Central memory CD4-positive, alpha-beta T cell (primary cell): ENCODE measurements around the gene PBX4.
A peak's percentile ranks its signal among the peaks of the same experiment; 100 is the strongest.

Experiments used
- DNase-seq: peaks from one replicate; pipeline ENCODE4 v3.0.0; 2022

The PBX4 gene

DNA sequence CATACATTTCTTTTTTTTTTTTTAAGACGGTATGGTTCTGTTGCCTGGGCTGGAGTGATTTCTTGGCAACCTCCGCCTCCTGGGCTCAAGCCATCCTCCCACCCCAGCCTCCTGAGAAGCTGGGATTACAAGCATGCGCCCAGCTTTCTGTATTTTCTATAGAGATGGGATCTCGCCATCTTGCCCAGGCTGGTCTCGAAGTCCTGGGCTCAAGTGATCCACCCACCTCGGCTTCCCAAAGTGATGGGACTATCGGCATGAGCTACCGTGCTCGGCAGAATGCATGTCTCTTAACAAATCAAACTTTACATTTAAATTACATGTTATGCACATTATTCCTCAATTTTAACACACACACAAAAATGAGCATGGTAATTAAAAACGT, 101.3 kb downstream of the PBX4 start:
- no peak for DNase-seq

DNA sequence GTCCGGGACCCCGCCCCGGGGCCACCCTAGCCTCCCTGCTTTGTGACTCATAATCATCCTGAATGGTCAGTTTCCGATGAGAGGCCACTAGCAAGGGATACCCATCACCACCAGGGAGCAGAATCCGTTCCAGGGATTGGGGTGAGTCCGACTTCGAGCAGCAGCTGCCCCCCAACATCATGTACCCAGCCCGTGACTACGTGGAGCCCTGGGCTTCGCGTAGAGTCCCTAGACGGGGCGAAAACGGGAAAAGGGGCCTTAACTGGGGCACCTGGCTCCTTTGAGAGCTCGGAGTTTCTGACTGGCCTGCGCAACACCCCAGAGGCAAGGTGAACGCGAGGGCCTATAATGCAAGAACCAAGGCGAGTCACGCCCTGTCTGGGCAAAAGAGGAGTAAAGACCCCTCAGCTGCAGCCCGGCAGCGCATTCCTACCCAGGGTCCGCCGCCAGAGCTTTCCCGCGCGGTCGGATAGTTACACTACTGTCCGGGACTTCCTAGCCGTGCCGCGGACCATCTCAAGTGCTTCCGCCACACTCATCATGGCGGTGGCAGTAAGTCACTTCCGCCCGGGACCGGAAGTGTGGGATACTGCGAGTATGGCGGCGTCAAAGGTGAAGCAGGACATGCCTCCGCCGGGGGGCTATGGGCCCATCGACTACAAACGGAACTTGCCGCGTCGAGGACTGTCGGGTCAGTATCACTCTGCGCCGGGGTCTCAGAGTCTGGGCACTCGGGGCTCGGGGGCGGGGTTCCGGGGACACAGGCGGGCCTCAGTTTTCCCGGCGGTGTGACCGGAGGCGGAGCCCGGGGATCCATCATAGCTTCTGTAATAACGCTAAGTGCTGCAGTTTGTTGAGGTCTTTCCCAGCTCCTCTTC, 102.6 kb downstream of the PBX4 start, which contains the start of gene NDUFA13:
NDUFA13 (plus strand) TSS at position 584 of the 878 bp plus-strand sequence; CDS start at position 598, 14 bp downstream.
- peak; percentile 89 for DNase-seq

GRCh38 chr19:19514881-19515641, 103.4 kb downstream of the PBX4 start, which contains the start of gene TSSK6:
Gene TSSK6, minus strand, starts transcription at chr19:19515548. Its CDS starts 121 bp downstream, at chr19:19515427.
- no peak for DNase-seq

DNA sequence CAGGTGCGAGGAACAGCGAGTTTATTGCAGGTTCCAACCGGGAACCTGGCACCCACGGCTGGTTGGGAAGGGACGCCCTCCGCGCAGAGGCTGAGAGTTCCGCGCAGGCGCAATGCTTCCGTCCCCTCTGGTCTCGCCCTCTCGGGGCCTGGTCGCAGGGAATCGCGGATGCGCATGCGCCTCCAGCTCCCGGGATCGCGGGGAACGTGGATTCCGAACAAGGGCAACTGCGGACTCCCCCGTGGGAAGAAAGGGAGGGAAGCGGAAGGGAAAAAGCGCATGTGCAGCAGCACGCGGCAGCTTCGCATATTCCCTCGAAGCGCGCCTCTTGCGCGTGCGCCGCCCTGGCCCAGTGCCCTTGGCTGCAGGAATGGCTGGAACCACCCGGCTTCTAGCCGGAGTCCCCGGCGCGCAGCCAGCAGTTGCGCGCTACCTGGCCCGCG, 104.3 kb downstream of the PBX4 start:
- DNase-seq: no peak

DNA sequence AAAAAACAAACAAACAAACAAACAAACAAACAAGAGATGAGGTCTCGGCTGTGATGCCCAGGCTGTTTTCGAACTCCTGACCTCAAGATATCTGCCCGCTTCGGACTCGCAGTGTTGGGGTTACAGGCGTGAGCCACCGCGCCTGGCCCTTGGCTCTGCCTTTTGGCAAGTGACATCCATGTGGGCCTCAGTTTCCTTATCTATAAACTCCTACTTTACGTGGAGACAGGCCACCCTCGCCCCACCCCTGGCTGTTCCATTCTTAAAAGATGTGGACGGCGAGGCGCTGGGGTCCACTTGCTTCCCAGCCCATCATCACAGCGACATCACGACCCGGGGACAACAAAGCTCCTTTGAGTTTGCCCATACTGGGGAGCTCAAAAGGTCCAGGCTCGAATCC, 104.8 kb downstream of the PBX4 start:
- DNase-seq: no peak
